WI38 (cell line): ENCODE data around the gene AP1B1.

Source experiments
- H3K4me3 ChIP-seq: 2 replicates; pipeline ENCODE4 v1.5.1; 2011; ENCODE audit warnings: low read depth, mild to moderate bottlenecking, control low read depth, low read length
- TF ChIP-seq, protein P1 (sequence below): IDR thresholded peaks from 2 replicates; pipeline ENCODE4 v1.5.1; 2012; ENCODE audit warnings: low read depth, mild to moderate bottlenecking, control low read depth, low read length

The AP1B1 gene

GRCh38 chr22:29387921-29388758 lies at the start of gene AP1B1:
Gene AP1B1 (minus strand): TSS chr22:29388570. CDS start chr22:29367243, 21,327 bp downstream.
- TF ChIP-seq, protein P1, sequence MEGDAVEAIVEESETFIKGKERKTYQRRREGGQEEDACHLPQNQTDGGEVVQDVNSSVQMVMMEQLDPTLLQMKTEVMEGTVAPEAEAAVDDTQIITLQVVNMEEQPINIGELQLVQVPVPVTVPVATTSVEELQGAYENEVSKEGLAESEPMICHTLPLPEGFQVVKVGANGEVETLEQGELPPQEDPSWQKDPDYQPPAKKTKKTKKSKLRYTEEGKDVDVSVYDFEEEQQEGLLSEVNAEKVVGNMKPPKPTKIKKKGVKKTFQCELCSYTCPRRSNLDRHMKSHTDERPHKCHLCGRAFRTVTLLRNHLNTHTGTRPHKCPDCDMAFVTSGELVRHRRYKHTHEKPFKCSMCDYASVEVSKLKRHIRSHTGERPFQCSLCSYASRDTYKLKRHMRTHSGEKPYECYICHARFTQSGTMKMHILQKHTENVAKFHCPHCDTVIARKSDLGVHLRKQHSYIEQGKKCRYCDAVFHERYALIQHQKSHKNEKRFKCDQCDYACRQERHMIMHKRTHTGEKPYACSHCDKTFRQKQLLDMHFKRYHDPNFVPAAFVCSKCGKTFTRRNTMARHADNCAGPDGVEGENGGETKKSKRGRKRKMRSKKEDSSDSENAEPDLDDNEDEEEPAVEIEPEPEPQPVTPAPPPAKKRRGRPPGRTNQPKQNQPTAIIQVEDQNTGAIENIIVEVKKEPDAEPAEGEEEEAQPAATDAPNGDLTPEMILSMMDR = no peak
- peak within 1 kb of the TSS; percentile 84 for H3K4me3 ChIP-seq

- TF ChIP-seq, protein P1 = no peak
- H3K4me3 ChIP-seq = no peak overlapping the region
Observed at GRCh38 chr22:29435236-29436136, 47.1 kb upstream of the AP1B1 start.

GRCh38 chr22:29434288-29434687 lies 45.9 kb upstream of the AP1B1 start:
- TF ChIP-seq, protein P1 = no peak
- no peak overlapping the region for H3K4me3 ChIP-seq

GRCh38 chr22:29433856-29434255 lies 45.5 kb upstream of the AP1B1 start:
- no peak overlapping the region for H3K4me3 ChIP-seq
- TF ChIP-seq, protein P1 = no peak

- no peak overlapping the region for H3K4me3 ChIP-seq
- TF ChIP-seq, protein P1 = no peak
Observed at GRCh38 chr22:29431986-29432385, 43.6 kb upstream of the AP1B1 start.

GRCh38 chr22:29427176-29427760 lies 38.9 kb upstream of the AP1B1 start:
- H3K4me3 ChIP-seq = no peak overlapping the region
- TF ChIP-seq, protein P1 = no peak
